GM12873 (cell line): Measurements from ENCODE around the gene PPA1.

Experiments used
- TF ChIP-seq, protein P1 (sequence below): IDR thresholded peaks from 2 replicates; pipeline ENCODE4 v1.5.1; 2012; ENCODE audit warnings: low read depth, mild to moderate bottlenecking, moderate library complexity, low read length, control low read depth; ENCODE audit not compliant: insufficient read depth; ENCODE audit errors: missing control alignments

Gene PPA1

GRCh38 chr10:70233109-70233938, at the start of gene PPA1:
Gene PPA1 (minus strand): TSS chr10:70233429. CDS start chr10:70233327, 102 bp downstream.
- TF ChIP-seq, protein P1, sequence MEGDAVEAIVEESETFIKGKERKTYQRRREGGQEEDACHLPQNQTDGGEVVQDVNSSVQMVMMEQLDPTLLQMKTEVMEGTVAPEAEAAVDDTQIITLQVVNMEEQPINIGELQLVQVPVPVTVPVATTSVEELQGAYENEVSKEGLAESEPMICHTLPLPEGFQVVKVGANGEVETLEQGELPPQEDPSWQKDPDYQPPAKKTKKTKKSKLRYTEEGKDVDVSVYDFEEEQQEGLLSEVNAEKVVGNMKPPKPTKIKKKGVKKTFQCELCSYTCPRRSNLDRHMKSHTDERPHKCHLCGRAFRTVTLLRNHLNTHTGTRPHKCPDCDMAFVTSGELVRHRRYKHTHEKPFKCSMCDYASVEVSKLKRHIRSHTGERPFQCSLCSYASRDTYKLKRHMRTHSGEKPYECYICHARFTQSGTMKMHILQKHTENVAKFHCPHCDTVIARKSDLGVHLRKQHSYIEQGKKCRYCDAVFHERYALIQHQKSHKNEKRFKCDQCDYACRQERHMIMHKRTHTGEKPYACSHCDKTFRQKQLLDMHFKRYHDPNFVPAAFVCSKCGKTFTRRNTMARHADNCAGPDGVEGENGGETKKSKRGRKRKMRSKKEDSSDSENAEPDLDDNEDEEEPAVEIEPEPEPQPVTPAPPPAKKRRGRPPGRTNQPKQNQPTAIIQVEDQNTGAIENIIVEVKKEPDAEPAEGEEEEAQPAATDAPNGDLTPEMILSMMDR: peak; percentile 37

- TF ChIP-seq, protein P1: no peak
Measured at GRCh38 chr10:70281609-70282008, 48.4 kb upstream of the PPA1 start.

- TF ChIP-seq, protein P1: no peak
Measured at GRCh38 chr10:70280099-70280498, 46.9 kb upstream of the PPA1 start.

GRCh38 chr10:70277396-70278030, 44.3 kb upstream of the PPA1 start:
- TF ChIP-seq, protein P1: no peak

GRCh38 chr10:70274643-70275042, 41.4 kb upstream of the PPA1 start:
- TF ChIP-seq, protein P1: no peak

- TF ChIP-seq, protein P1: peak; percentile 62
Measured at GRCh38 chr10:70272925-70273316, 39.7 kb upstream of the PPA1 start.
